GM19239 (cell line): Measurements from ENCODE around the gene RAB15.
A peak's percentile ranks its signal among the peaks of the same experiment; 100 is the strongest.

ENCODE experiments used
- DNase-seq: peaks from one replicate; pipeline ENCODE4 v3.0.0; 2011; ENCODE audit warnings: low spot score; ENCODE audit not compliant: insufficient read length
- FAIRE-seq: peaks from 2 replicates; lab custom pipeline; 2011; peaks lifted over from hg19 to GRCh38; lab: Jason Lieb, UNC

RAB15 gene

DNA sequence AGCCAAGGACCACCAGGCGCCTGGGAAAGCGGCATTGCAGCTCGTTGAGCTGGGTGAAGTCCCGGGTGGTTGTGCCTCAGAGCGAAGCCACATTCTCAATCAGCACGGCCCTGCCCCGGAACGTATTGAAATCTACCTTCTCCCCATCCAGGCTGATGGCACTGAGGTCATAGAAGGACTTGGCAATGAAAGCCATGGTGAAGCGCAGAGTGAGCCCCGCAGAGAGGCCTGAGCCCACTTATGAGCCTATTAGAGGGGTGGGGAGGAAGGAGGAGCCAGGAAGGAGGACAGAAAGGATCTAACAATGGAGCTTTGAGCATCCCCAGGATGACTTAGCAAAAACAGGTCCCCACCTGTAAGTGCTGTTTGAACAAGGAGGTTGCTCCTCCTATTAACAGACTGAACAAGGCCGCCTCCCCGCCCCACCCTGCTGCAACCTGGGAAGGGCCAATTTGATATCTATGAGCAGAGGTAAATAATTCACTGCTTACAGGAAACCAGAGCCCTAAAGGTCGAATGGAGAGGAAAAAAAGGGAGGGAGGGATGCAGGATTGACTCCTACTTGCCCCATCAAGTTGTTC, 29.5 kb downstream of the RAB15 start, which contains the start of gene GPX2:
Gene GPX2, minus strand, starts transcription at position 215 of the 581 bp plus-strand sequence. Its CDS starts 19 bp downstream, at position 196.
- DNase-seq, result no peak
- no peak for FAIRE-seq

DNA sequence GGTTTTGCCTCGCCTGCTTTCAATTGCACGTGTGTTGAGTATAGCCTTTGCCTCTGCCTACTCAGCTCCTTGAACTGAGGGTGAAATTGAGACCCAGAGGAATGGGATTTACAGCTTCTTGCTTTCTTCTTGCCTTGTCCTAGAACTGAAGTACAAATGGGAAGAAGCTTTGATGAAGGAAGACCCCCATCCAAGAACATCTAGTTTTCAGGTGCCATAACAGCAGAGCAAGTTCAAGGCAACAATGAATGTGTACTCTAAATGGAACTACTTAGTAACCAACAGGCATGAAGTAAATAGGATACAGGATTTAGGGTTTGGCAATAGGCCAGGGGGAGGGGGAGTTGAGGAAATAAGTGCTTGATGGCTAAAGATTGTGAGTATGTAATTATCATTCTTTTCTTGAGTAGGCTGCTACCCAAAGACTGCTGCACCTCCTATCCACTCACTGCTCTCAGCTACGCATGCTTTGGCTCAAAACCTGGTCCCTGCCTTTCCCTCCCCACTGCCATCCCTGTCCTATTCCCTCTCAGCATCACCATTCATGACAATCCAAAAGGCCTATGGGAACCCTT, 31.7 kb downstream of the RAB15 start:
- no peak for DNase-seq
- FAIRE-seq, result no peak

DNA sequence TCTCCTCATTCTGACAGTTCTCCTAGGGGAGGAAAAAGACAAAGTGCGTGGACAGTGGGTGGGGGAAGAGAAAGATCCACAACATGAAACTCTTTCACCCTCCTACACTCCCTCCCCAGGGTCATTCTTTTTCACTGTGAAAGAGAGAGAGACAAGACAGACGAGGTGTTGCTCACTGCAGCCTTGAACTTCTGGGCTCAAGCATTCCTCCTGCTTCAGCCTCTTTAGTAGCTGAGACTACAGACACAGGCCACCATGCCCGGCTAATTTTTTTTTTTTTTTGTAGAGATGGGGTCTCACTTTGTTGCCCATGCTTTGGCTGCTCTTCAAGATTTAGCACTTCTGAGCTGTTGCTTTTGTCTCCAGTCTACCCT, 32.3 kb downstream of the RAB15 start:
- FAIRE-seq (no peak), DNase-seq (no peak)

DNA sequence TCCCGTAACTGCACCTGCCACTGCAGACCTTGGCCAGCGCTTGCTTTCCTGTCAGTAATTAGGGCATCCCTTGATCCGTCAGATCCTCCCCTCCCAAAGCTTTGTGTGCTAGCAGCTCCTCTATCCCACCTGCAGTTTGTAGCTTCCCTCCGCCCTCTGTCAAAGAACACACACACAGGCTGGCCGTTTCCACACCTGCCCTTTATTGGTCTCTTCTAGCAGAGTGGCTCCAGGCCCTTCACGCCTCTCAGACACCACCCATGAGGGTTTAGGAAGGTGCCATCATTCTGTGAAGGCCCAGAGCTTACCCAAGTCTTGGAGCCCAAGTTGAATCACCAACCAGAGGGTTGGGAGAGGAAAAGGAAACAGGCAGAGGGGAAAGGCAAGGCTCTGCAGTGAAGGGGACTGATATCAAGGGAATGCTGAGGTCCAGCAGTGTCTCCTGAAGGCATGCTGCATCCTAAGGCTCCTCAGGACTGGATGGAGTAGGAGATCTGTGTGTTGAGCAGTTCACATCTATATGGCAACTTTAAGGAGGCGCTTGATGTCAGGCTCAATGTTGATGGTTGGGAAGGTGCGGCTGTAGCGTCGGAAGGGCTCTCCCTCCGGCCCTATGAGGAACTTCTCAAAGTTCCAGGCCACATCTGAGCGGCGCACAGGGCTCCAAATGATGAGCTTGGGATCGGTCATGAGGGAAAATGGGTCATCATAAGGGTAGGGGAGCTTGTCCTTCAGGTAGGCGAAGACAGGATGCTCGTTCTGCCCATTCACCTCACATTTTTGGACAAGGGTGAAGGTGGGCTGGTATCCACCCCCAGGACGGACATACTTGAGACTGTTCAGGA, 32.9 kb downstream of the RAB15 start:
- no peak for FAIRE-seq
- no peak for DNase-seq

DNA sequence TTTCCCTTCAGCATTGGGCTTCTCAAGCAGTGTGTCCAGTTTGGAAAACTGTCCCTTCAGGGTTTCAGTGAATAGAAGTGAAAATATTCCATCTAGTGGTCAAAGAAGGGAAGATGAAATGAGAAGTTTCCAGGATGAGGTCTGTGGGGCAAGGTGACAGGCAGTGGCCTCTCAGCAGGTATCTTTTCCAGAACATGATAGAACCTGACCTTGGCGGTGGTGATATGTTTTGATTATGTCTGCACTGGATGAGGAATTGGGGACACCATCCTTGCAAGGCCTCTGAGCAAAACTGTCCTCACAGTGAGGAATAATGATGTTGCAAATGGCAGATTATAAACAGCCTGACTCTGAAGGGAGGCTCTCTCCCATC, 34.3 kb downstream of the RAB15 start:
- DNase-seq (no peak), FAIRE-seq (no peak)

DNA sequence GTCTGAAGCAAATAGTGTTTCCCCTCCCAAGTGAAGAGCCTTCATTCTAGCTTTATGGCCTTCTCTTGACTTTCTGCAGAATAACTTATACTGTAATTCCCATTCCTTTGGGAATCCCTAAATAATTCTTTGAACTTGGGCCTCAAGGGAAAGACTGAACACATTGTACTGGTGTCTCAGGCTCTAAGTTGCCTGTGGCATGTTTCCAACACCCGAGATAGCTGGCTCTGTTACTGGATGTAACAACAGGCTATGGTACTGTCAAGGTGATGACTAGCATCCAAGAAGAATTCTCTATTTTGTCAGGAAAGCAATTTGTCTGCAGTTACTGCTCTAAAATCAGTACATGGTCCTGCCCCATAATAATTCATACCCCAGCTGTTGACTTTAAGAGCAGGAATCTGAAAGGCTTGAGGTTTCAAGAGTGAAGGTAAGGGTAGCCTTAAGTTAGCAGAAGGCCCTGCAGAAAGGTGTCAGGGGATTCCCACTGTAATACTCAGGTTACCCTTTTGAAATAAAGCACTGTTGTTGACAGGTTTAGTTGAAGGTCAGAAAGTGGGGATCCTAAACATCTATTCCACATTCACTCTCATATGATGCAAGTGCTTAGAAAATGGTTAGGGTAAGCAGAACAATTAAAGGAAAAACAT, 34.8 kb downstream of the RAB15 start:
- FAIRE-seq, result peak; percentile 68
- no peak for DNase-seq

DNA sequence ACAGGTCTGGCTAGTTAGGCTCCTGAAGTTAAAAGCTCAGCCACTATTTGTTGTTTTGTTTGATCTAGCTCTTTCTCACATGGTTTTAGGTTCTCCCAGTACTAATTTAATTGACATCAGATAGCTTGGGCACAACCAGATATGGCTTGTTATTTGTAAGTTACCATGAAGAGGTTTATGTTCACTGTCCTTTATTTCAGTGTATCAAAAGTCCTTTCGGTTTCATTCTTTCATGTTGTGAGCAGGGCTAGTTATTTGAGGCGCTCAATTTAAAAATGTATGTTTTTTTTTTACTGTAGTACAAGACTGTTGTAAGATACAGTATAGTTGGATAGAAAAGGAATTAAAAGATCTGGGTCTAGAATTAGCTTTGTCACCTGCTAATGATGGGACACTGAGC, 36.6 kb downstream of the RAB15 start:
- FAIRE-seq (peak; percentile 76), DNase-seq (no peak)

DNA sequence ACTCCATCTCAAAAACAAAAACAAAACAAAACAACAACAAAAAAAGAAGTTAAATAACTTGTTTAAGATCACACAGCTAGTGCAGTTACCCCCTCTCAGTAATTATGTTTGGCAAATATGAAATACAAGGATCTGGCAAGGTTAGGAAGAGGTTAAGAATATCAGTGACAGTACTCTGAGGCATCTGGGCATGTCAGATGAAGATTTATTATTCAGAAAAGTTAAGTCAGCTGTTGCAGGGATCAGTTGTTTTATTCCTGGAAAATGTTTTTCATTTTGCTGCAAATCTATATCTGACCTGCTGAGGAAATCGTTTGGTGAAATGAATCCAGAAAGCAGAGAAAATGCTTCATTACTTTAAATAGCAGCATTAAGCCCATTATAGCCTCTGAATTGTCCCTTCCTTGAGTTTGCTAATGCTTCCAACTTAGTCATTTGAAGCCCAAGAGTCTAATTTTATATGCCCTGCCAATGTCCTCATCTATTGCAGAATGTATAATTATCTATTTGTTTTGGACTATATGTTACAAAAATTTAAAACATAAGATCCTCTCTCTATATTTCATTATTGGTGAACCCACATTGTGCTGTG, 37.7 kb downstream of the RAB15 start:
- no peak for DNase-seq
- FAIRE-seq, result no peak

DNA sequence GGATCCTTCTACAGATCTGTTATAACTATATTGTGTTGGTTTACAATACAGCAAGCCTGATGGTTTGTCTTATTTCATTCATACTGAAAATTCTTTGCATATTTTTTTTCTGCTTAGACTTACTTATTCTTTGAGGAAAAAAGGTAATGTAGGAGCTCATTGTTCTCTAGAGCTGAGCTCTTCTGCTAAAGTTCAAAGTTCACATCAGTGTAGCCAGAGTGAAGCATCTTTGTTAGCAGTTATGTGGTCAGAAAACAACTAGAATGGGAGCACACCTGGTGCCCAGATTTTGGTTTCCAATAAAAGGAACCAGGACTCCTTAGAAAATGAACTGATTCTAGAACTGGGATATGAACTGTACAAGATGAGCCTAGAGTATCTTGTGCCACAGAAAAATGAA, 39.9 kb downstream of the RAB15 start:
- no peak for FAIRE-seq
- DNase-seq, result no peak

DNA sequence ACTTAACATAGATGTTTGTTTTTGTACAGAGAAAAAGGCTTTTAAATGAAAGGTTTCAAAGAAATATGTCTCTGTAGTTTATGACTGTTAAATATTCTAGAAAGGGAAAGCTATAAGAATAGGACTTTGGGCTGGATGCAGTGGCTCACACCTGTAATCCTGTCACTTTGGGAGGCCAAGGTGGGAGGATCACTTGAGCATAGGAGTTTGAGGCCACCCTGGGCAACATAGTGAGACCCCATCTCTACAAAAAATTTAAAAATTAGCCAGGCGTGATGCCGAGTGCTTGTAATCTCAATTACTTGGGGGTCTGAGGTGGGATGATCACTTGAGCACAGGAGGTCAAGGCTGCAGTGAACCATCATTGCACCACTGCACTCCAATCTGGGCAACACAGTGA, 41.0 kb downstream of the RAB15 start:
- DNase-seq (no peak), FAIRE-seq (no peak)

DNA sequence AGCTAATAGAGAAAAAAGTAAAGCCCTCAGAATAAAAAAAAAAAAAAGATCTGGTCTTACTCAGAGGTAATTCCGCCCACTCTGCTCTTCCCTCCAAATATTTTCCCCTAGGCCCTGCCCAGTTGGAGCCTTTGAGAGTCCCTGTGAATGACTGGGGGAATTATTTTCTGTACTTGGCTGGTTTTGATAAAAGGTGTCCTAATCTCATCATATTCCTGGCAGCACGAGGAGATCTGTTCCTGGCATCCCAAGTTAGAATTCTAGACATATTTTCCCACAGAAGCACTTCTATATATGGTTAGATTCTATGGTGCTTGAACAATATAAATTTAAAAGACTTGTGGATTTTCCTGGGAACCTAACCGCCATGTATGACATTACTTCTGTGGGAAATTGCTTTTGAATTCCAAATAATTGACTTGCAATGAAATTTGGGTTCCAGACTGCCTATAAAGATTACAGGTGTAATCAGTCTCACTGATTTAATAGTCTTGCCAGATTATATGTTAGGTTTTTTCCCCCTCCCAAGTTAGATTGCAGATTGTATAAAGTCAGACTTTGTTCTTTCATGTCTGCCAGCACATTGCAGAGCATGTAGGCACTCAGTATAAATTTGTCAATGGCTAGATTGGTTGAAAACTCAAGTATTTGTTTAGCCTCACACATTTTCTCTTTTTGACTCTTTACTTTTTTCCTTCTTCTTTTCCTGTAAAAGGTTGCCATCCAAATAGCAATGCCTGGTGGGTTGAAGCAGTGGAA, 41.9 kb downstream of the RAB15 start:
- DNase-seq, result no peak
- no peak for FAIRE-seq

DNA sequence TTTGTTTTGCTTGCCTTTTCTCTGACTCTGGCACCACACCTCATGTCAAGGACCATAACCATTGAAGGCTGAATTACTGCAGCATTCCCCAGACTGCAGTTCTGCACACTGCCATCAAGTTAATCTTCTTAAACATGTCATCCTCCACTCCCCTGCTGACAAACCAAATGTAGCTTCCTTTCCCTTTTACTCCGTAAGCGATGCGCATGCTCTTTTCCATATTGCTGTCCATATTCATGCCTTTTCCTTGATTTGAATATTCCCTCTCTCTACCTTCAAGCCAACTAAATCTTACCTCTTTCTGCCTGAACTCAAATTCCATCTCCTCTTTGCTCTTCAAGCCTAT, 43.1 kb downstream of the RAB15 start:
- no peak for FAIRE-seq
- no peak for DNase-seq

DNA sequence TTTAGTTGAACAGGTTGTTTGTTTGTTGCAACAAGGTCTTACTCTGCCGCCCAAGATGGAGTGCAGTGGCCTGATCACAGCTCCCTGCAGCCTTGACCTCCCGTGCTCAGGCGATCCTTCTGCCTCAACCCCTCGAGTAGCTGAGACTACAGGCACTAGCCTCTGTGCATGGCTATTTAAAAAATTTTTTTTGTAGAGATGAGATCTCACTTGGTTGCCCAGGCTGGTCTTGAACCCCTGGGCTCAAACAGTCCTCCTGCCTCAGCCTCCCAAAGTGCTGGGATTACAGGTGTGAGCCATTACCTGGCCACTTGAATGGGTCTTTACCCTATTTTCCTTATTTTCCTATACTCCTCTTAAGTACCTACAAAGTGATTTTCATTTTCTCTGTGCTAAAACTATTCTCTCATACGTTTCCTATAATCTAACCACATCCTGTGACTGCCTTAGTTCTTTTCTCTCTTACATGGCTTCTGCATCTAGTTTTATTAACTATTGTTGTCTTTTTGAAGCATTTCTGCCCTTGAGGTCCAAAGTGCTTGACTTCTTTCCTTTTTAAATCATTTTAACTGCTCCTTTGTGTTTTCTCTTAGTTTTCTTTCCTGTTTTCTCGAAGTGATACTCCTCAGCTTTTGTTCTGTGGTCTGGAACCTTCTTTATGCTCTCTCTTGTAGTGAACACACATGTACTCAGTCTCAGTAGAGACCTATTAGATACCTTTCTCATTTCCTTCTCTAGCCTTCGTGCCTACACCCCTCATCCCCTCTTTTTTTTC, 43.7 kb downstream of the RAB15 start:
- FAIRE-seq (peak; percentile 74), DNase-seq (no peak)

DNA sequence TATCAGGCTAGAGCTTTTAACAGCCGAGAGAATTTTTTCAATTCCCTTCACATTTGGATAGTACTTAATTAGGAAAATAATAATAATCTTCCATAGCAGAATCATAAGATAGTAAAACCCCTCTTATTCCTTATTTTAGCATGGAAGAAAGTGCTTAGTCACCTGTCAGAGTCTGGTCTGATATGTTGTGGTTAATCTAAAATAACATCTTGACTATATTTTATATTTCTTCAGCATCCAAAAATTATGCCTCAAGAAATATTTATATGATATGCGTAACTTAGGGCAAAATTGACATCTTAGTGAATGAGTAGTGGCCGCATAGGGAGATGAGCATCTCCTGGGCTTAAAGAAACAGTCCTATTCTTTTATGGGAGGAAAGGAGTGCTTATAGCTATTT, 45.1 kb downstream of the RAB15 start:
- FAIRE-seq (no peak), DNase-seq (no peak)

DNA sequence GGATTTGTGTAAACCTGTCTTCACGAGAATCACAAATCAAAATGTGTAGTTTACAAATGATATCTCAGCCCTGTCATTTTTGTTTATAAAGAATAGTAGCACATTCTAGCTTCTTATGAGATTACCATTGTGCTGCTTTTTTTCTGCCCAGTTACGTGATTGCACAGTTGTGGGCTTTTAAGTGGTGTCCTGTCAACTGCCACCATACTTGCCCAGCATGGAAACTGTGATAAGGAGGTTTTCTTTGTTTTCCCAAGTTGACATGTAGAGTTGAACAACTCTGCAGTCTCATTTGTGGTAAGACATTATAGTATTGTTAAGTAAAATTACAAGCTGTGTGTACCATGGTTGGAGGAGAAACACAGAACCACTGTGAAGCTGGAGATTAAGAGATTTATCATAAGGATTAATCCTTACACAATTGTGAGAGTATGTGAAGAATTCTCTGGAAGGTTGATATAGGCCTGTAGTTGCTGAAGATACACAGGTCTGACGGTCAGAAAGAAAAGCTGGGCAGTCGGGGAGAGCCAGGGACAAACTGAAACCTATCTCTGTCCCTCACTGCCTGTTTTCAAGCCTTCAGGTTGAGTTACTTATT, 45.6 kb downstream of the RAB15 start:
- DNase-seq (no peak), FAIRE-seq (peak; percentile 48)

DNA sequence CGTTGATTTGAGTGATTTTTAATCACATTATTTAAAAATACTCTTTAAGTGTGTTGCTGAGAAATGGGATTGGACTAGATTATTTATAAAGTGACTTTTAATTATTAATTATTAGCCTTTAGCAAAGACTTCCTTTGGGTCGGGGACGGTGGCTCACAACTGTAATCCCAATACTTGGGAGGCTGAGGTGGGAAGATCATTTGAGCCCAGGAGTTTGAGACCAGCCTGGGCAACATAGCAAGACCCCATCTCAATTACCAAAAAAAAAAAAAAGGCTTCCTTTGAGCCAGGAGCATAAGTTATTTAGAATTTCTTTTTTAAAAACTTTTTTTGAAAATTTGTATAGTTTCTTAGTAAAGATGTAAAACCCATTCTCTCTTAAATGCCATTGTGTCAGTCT, 49.1 kb downstream of the RAB15 start:
- no peak for FAIRE-seq
- no peak for DNase-seq

DNA sequence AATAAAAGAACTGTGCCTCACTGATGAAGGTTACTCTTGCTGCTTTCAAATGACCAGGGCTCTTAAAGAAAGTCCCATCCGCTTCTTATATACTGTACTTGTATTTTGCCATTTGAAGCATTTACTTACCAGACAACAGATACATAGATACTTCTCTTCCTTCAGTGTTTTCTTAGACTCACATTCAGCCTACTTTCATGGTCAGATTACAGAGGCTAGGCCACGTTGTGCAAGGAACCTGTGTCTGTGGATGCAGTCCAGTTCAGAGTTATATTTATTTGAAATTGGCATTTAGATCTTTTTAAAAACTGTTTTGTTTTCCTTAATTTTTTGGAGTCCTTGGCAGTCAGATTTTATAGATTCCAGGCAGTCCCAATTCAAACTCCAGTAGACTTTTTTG, 51.7 kb downstream of the RAB15 start:
- no peak for DNase-seq
- FAIRE-seq, result no peak

DNA sequence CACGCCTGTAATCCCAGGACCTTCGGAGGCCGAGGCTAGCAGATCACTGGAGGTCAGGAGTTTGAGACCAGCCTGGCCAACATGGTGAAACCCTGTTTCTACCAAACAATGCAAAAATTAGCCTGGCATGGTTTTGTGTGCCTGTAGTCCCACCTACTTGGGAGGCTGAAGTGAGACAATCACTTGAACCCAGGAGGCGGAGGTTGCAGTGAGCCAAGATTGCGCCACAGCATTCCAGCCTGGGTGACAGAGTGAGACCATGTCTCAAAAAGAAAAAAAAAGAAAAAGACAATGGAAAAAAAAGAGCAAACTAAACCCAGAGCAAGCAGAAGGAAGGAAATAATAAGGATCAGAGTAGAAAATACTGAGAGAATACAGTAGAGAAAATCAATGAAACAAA, 52.5 kb downstream of the RAB15 start:
- no peak for FAIRE-seq
- no peak for DNase-seq

DNA sequence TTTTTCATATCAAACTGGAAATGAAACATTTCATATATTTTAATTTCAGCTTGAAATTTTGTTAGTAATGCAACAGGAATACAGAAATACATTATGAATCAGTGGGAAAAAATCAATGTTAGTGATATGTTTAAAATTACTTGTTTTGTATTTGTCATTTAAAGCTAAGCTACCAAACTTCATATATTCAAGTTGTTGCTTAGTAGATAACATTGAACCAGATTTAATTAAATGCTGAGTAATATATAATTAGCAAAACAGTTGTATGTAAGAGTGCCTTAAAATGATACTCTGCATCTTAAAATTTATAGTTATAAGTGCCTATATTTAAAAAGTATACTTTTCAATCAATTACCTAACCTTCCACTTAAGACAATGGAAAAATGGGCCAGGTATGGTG, 52.9 kb downstream of the RAB15 start:
- FAIRE-seq, result no peak
- no peak for DNase-seq
